Tibial nerve (tissue), 4 donors: ENCODE data around the gene ST3GAL4. TPM values are rescaled to one million over a fixed set of nuclear protein-coding genes. Genes with fewer than 3 reads are reported as not detected.

Source experiments
- DNase-seq, 2 donors: peaks; one replicate each; pipeline ENCODE4 v3.0.0-alpha.2; 2019; ENCODE audit warnings: low spot score in 2 of 2
- H3K27ac ChIP-seq, 4 donors: fragments of 200-600 bp; sonication (generic) in 3 of 4; one replicate each; pipeline ENCODE4 v1.5.1; 2017 to 2019; ENCODE audit warnings: mild to moderate bottlenecking in 1 of 4
- H3K27me3 ChIP-seq, 2 donors: fragments of 200-600 bp; sonication (generic) in 1 of 2; one replicate each; pipeline versions ENCODE4 v1.5.1 to v1.6.0; 2017 to 2019
- H3K36me3 ChIP-seq, 3 donors: fragments of 200-600 bp; sonication (generic); one replicate each; pipeline ENCODE4 v1.5.1; 2018 to 2019
- H3K4me1 ChIP-seq, 4 donors: fragments of 200-600 bp; sonication (generic) in 3 of 4; one replicate each; pipeline ENCODE4 v1.5.1; 2017 to 2019
- H3K4me3 ChIP-seq, 4 donors: fragments of 200-600 bp; sonication (generic) in 3 of 4; one replicate each; pipeline ENCODE4 v1.5.1; 2017 to 2019; ENCODE audit warnings: mild to moderate bottlenecking in 1 of 4, moderate library complexity in 1 of 4
- H3K9me3 ChIP-seq, 4 donors: fragments of 200-600 bp; sonication (generic) in 3 of 4; one replicate each; pipeline ENCODE4 v1.5.1; 2017 to 2019
- CTCF ChIP-seq, 5 experiments: fragments of 200-600 bp in 3 of 5; fragments of 450-650 bp in 2 of 5; sonication (generic) in 3 of 5; IDR thresholded peaks; one replicate each; pipeline ENCODE4 v1.5.1; 2016 to 2019; ENCODE audit warnings: antibody characterized with exemption in 5 of 5, mild to moderate bottlenecking in 3 of 5, moderate library complexity in 2 of 5
- EP300 ChIP-seq, 2 donors: sonication (generic); formaldehyde crosslinking; IDR thresholded peaks; one replicate each; pipeline ENCODE4 v1.6.1; 2017; ENCODE audit warnings: antibody characterized with exemption in 2 of 2, mild to moderate bottlenecking in 1 of 2
- POLR2A ChIP-seq, 2 donors: fragments of 450-650 bp; IDR thresholded peaks; one replicate each; pipeline ENCODE4 v1.6.1; 2017; ENCODE audit warnings: antibody characterized with exemption in 2 of 2, mild to moderate bottlenecking in 2 of 2, moderate library complexity in 2 of 2
- WGBS, 2 donors: methylation state at CpG; one replicate each; pipeline ENCODE4 v1.1.5; 2018; 5-methylcytosine and 5-hydroxymethylcytosine counted together
- total RNA-seq, 4 donors: library from RNA; depleted of rRNA; stranded (reverse); fragments of >200 nt; gene quantifications; one replicate each; pipeline ENCODE4 v1.1.0, GENCODE V29; 2016

ST3GAL4 gene
- total RNA-seq, 4 donors from 2014 or later = 68.1 to 162 (median 122) TPM

GRCh38 chr11:126417091-126417862 lies 61.8 kb downstream of the ST3GAL4 start:
- DNase-seq = no peak
- peaks cover 4 to 96% (median 56%) of the 10 kb centered on the region in 4 donors for H3K4me1 ChIP-seq
- H3K9me3 ChIP-seq = no peaks in the 10 kb centered on the region
- no peaks in the 10 kb centered on the region for H3K27me3 ChIP-seq
- H3K36me3 ChIP-seq = peaks cover 0 to 13% (median 0%) of the 10 kb centered on the region in 3 donors
- 48 to 60% methylated on average over 12 of the region's 12 CpGs for WGBS, 2 donors
- H3K4me3 ChIP-seq = peak overlapping the region in 3 of 4 donors; percentile 28 to 54 (median 39)
- H3K27ac ChIP-seq = peak overlapping the region; percentile 77 to 96 (median 88)
- TF ChIP-seq CTCF (IDR thresholded peaks at IDR 0.05) (no peak), POLR2A (IDR thresholded peaks at IDR 0.05) (no peak), EP300 (IDR thresholded peaks at IDR 0.05) (no peak)

- Histone ChIP-seq H3K27ac (peak overlapping the region in 3 of 4 donors; percentile 41 to 90 (median 79)), H3K4me1 (peaks cover 4 to 89% (median 52%) of the 10 kb centered on the region in 4 donors), H3K4me3 (no peak overlapping the region), H3K9me3 (no peaks in the 10 kb centered on the region), H3K27me3 (no peaks in the 10 kb centered on the region), H3K36me3 (peaks cover 0 to 3% (median 0%) of the 10 kb centered on the region in 3 donors)
- no peak for DNase-seq
- WGBS, 2 donors = 0% methylated on average over 1 of the region's 1 CpG
- TF ChIP-seq EP300 (IDR thresholded peaks at IDR 0.05) (no peak), CTCF (IDR thresholded peaks at IDR 0.05) (no peak), POLR2A (IDR thresholded peaks at IDR 0.05) (no peak)
Observed at GRCh38 chr11:126418887-126419286, 63.4 kb downstream of the ST3GAL4 start.

DNA sequence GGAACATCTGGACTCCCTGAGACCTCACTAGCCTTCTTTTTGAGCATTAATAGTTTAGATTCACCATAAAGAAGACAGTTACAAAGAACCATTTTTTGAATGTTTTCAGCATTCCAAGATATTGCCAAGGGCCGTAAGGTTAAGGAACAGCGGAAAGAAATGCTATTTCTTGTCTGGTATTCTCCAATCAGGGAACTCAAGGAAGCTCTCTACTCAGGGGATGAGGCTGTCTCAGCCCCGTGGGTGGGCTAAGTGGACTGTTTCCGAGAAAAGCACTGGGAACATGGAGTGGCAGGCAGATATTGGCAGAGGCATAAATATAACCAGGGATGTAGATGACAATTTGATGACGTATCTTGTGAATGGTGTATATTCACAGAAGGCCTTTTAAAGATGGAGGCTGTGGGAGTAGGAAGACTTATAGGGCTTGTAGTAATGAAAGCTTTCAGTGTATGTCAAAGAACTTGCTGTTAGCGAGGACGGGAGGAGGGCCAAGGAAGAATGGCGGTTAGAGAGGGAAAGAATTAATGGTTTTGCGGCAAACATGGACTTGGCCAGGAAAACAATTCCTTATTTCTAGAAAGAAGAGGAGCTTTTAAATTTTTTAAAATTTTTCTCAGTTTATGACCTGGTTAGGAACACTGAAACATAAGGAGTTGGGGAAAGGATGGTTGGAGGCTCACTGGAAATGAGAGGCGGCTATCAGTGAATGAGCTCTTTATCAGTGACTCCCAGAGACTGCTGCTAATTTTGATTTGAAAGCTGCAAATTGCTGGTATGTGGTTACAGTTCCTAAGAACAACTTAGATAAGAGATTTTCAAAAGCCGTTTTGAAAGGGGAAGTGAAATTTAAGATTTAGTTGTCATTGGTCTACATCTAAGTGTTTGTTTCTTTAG lies 64.6 kb downstream of the ST3GAL4 start:
- H3K4me1 ChIP-seq = peaks cover 4 to 87% (median 42%) of the 10 kb centered on the region in 4 donors

DNA sequence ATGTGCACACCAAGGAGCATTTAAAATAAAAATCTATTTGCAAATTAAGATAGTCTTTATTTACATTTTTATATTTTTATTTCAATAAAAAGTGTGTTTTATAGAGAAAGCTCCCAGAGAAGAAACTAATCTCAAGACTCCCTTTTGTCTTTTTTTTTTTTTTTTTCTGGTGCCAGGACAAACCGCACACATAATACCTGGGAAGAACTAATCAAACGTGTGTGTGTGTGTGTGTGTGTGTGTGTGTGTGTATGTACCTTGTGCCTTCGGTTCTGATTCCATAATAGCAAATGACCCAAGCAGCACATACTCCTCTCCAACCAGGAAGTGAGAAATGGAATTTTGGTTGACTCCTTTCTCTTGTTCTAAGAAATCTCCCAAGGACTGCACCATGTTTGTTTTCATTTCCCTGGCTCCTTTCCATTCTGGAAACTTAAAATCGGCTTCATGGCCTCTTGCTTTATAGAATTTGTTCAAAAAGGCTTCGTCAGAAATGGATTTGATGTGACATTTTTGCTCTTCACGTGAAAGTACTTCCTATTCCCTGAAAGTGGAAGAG lies 65.3 kb downstream of the ST3GAL4 start:
- no peak for DNase-seq
- H3K36me3 ChIP-seq = no peaks in the 10 kb centered on the region
- H3K4me3 ChIP-seq = no peak overlapping the region
- H3K27me3 ChIP-seq = no peaks in the 10 kb centered on the region
- H3K27ac ChIP-seq = peak overlapping the region; percentile 40 to 90 (median 61)
- no peaks in the 10 kb centered on the region for H3K9me3 ChIP-seq
- peaks cover 0 to 81% (median 36%) of the 10 kb centered on the region in 4 donors for H3K4me1 ChIP-seq
- TF ChIP-seq CTCF (IDR thresholded peaks at IDR 0.05) (no peak), POLR2A (IDR thresholded peaks at IDR 0.05) (no peak), EP300 (IDR thresholded peaks at IDR 0.05) (no peak)
- WGBS, 2 donors = 24 to 27% methylated on average over 6 of the region's 6 CpGs

More for the DNA sequence above, 64.6 kb downstream of the ST3GAL4 start:
- no peaks in the 10 kb centered on the region for H3K9me3 ChIP-seq
- H3K4me3 ChIP-seq = no peak overlapping the region
- WGBS, 2 donors = 19 to 22% methylated on average over 11 of the region's 11 CpGs
- H3K27ac ChIP-seq = peak overlapping the region; percentile 40 to 90 (median 61)
- no peaks in the 10 kb centered on the region for H3K36me3 ChIP-seq
- no peak for TF ChIP-seq CTCF (IDR thresholded peaks at IDR 0.05)
- TF ChIP-seq EP300 (IDR thresholded peaks at IDR 0.05) = peak; percentile 68 to 84
- no peaks in the 10 kb centered on the region for H3K27me3 ChIP-seq
- DNase-seq = no peak
